ENCODE results near the gene SLC2A5.

The SLC2A5 gene

DNA sequence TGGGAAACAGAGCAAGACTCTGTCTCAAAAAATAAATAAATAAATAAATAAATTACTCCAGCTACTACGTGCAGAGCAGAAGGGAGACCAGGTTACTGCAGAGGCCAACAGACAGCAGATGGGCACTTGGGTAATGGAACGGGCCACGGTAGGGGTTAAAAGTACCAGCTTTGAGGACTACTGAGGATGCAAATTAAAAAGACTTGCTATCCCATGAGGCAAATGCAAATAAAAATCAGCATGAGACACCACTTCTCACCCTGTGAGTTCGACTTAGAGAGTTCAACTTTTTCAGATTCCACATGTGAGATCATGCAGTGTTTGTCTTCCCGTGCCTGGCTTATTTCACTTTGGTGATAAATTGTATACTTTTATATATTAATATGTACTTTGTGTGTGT, 6.6 kb downstream of the SLC2A5 start:
- no peak for DNase-seq (ENCODE audit: low read depth in 2 of 2, low spot score in 1 of 2)

DNA sequence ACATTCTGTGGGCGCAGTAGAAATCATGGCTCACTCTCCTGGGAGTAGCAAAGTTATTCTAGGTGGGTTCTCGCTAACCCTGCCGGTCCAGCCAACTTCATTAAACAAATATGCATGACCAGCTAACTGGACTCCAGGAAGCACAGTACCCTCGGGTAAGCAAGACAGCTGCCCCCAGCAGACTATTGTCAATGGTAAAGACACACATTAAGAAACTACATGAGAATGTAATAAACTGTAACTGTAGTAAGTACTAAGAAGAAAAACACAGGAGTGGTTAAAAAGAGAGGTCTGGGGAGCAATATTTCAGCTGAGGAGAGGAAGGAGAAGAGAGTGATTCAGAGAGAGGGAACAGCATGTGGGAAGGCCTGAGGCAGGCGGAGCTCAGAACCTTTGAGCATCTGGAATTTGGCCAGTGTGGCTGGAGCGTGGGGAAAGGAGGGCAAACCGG, 7.4 kb downstream of the SLC2A5 start:
- DNase-seq (ENCODE audit: low read depth in 2 of 2, low spot score in 1 of 2) = no peak

DNA sequence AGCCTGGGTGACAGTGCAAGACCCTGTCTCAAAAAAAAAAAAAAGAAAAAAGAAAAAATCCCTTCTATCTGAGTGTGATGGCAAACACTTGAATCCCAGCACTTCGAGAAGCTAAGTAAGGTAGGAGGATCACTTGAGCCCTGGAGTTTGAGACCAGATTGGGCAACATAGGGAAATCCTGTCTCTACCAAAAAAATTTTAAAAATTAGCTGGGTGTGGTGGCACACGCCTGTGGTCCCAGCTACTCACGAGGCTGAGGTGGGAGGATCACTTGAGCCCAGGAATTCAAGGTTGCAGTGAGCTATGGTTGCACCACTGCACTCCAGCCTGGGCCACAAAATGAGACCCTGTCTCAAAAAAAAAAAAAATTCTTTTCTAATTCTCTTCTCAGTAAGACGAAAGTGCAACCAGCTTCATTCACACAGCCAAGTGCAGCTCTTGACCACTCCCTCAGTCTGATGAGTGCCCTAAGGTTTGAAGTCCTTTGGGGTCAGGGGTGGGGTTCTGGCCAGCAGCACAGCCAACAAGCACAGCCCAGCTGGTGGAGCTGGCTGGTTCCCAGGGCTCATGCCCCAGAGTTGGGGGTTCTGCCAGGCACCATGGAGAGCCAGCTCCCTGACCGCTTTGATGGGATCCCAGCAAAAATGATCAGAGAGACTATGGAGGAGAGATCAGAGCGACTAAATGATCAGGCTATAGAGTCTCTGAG, 8.0 kb downstream of the SLC2A5 start:
- DNase-seq (ENCODE audit: low read depth in 2 of 2, low spot score in 1 of 2) = no peak

DNA sequence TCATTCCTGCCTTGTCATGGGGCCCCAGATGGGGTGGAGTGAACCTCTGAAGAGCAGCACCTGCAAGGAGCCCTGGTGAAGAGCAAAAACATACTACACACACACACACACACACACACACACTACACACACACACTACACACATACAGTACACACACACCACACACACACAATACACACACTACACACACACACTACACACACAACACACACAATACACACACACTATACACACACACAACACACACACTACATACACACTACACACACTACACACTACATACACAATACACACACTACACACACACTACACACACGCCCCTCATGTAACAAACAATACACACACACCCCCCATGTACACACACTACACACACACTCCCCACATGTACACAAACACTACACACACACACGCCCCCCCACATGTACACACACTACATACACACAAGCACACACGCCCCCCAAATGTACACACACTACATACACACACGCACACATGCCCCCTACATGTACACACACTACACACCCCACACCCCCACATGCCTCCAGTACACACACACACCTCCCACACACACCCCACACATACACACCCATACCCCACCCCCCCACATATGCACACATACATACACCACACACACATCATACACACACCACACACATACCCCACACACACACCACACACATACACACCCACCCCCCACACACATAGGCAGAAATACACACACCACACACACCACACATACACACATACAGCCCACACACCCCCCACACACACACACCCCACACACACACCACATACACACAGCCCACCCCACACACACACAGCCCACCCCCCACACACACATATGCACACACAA, 9.3 kb downstream of the SLC2A5 start:
- DNase-seq (ENCODE audit: low read depth in 2 of 2, low spot score in 1 of 2) = no peak

DNA sequence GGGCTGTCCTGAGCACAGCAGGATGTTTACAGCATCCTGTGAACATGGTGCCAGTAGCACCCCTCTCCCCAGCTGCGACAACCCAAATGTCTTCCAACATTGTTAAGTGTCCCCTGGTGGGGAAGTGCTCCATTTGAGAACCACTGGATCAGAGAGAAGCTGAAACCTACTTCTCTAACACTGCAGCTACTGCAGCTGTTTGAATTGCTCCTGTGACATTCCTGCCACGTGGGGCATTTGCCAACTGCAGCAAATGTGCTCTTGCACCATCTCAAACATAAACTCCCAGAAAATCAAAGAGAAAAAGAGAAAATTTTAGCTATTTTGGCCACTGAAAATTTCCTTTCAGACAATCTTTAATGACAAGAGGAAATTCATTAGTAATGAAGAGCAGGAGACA, 11.0 kb downstream of the SLC2A5 start:
- DNase-seq (ENCODE audit: low read depth in 2 of 2, low spot score in 1 of 2) = no peak

DNA sequence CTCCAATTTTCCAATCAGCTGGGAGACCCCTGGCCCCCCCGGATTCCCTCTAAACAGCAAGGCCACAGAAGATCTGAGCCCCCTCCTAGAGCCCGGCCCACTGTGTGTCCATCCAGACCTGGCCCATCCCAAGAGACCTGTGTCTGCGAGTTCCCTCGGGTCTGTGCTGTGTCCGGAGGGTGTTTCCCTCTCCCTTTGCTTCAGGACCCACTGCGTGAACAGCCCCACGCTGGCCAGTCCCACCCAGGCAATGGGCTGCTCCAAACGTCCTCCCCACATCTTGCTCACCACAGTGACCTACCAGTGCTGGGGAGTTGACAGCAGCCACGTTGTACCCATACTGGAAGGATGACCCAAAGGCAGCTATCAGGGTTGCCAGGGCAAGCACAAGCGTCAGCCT, 11.6 kb downstream of the SLC2A5 start:
- DNase-seq (ENCODE audit: low read depth in 2 of 2, low spot score in 1 of 2) = no peak

DNA sequence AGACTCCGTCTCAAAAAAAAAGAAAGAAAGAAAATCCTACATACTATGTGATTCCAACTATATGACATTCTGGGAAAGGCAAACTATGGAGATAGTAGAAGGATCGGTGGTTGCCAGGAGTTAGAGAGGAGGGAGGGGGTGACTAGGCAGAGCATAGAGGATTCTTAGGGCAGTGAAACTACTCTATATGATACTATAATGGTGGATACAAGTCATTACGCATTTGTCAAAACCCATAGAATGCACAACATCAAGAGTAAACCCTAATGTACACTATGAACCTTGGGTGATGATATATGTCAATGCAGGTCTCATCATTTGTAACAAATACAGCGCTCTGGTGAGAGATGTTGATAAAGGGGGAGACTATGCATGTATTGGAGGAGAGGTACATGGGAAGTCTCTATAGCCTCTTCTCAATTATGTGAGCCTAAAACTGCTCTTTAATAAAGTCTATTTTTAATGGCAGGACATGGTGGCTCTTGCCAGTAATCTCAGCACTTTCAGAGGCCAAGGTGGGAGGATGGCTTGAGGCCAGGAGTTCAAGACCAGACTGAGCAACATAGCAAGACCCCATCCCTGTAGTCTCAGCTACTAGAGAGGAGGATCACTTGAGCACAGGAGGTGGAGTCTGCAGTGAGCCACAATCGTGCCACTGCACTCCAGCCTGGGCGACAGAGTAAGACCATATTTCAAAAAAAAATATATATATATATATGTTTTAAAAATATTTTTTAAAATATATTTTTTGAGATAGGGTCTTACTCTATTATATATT, 17.0 kb downstream of the SLC2A5 start:
- DNase-seq (ENCODE audit: low read depth in 2 of 2, low spot score in 1 of 2) = no peak

DNA sequence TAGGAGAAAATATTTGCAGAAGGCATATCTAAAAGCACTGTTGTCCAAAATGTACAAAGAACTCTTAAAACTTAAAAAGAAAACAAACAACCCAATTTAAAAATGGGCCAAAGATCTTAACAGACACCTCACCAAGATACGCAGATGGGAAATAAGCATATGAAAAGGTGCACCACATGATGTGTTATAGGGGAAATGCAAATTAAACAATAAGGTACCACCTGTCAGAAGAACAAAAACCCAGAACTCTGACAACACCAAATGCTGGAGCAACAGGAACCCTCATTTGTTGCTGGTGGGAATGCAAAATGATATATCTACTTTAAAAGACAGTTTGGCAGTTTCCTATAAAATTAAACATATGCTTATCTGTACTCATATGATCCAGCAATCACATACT, 18.1 kb downstream of the SLC2A5 start:
- DNase-seq (ENCODE audit: low read depth in 2 of 2, low spot score in 1 of 2) = no peak

DNA sequence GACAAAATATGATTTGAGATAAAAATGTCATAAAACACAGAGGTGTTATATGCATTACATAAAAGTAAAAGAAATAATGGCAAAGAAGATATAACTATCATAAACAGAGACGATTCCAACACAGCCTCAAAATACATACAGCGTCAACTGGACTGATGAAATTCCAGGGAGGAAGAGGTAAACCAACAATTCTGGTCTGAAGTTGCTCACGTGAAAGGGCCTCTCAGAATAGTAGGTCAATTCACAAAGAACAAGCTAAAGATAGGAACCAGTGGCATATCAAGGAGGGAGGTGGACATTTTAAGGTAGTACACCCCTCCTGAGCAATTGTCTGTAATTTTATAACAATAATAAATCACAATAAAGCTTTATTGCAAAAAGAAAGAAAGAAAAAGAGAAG, 18.6 kb downstream of the SLC2A5 start:
- DNase-seq (ENCODE audit: low read depth in 2 of 2, low spot score in 1 of 2) = no peak

DNA sequence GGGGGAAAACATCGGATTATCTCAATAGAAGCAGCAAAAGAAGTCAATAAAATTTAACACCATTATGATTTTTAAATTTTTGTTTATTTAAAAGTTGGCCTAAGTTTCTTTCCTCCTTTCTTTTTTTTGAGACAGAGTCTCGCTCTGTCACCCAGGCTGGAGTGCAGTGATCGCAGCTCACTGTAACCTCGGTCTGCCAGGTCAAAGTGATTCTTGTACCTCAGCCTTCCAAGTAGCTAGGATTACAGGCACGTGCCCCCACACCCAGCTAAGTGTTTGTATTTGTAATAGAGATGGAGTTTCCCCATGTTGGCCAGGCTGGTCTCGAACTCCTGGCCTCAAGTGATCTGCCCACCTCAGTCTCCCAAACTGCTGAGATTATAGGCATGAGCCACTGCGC, 20.9 kb downstream of the SLC2A5 start:
- no peak for DNase-seq (ENCODE audit: low read depth in 2 of 2, low spot score in 1 of 2)

DNA sequence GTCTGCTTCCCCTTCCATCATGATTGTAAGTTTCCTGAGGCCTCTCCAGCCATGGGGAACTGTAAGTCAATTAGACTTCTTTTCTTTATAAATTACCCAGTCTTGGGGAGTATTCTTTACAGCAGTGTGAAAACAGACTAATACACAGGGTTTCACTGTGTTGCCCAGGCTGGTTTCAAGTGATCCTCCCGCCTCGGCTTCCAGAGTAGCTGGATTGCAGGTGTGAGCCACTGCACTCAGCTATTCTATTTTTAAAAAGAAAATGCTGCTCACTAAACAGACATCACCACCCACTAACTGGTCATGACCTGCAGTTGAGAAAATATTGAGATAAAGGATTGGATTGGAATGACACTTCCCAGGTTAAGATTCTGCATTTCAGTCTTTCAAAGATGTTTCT, 22.4 kb downstream of the SLC2A5 start:
- DNase-seq (ENCODE audit: low read depth in 2 of 2, low spot score in 1 of 2) = no peak

DNA sequence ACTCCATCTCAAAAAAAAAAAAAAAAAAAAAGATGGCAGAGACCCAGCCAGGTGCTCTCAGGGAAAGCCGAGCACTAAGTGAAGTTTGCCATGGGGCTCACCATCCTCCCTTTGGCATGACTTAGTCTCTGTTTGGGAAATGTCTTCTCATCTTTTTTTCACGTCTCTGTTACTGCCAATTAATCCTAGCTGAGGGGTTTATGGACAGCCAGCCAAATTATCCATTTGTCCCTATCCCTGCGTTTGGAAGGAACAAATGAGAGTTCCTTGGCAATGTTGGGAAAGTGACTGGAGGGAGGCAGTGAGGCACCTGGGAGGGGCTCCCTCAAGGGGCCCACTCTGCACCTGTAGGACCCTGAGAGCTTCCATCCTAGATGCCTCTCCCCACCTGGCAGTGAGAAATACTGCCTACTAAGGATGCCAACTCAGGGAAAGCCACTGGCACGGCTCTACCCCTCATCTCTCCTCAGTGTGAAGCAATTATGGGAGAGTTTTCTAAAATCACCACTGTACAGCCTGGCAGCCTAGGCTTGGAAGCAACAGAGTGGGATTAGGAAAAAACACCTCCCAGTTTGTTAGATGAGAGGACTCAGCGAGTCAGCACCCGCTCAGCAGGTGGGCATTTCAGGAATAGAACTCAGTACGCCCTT, 23.4 kb downstream of the SLC2A5 start:
- no peak for DNase-seq (ENCODE audit: low read depth in 2 of 2, low spot score in 1 of 2)

DNA sequence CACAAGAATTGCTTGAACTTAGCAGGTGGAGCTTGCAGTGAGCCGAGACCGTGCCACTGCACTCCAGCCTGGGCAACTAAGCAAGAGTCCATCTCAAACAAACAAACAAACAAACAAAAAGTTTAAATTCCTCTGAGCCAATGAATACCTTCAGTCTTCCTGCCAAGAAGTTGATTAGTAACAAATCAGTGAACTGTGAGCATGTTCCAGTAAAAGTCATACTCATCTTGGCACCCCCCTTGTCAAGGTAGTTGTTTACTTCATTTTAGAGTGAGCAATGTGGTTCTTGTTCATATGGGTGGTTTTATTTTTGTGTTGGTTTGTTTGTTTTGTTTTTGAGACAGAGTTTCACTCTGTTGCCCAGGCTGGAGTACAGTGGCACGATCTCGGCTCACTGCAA, 25.2 kb downstream of the SLC2A5 start:
- no peak for DNase-seq (ENCODE audit: low read depth in 2 of 2, low spot score in 1 of 2)

DNA sequence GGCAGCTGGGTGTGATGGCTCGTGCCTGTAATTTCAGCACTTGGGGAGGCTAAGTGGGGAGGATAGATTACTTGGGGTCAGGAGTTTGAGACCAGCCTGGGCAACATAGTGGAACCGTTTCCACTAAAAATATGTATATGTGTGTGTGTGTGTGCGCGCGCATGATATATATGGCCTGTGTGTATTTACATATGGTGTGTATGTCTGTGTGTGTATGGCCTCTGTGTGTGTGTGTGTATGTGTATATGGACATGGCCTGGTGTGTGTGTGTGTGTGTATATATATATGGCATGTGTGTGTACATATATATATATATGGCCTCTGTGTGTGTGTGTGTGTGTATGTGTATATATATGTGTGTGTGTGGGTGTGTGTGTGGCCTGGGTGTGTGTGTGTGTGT, 27.2 kb downstream of the SLC2A5 start:
- DNase-seq (ENCODE audit: low read depth in 2 of 2, low spot score in 1 of 2) = no peak

DNA sequence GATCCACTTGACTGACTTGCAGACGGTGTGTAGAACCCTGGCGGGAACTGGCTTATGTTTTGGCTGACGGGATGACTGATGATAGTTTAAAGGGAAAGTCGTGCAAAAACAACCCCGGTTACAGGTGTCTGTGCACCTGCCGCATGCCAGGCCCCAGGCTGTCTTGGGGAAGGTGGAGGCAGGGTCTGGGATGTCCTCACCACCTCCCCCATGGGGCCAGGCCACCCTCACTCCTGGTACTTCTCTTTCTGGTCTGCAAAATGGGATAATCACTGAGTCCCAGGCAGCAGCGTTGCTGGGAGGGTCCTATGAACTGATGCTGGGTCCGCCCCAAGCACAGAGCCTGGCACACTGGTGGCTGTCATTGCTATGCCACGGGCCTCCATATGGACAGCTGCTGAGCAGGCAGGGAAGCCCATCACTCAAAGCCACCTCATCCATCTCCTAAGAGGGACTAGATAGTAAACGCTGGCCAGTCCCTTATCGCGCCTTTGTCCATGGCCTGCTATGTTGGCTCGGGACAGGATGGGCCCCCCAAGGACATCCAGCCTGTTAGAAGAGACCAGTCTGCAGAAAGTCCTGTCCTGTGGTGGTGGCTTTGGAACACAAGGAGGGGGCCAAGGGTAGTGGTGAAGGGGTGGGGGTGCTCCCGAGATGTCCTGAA, 28.2 kb downstream of the SLC2A5 start:
- no peak for DNase-seq (ENCODE audit: low read depth in 2 of 2, low spot score in 1 of 2)

DNA sequence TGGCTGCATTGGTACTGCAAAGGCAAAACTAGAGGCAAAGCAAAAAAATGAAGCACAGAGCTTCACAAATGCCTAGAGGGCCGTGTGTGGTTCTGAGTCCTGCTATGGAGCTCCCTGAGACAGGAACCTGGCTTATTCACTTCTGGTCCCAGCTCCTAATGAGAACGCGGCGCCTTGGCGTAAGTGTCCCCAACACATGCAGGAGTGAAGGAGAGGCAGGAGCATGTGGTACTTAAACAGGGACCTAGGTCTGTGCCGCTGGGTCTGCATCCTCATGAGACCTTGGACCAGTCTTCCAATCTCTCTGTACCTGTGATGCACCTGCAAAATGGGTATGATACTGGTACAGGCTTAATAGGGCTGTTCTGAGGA, 28.8 kb downstream of the SLC2A5 start:
- no peak for DNase-seq (ENCODE audit: low read depth in 2 of 2, low spot score in 1 of 2)

DNA sequence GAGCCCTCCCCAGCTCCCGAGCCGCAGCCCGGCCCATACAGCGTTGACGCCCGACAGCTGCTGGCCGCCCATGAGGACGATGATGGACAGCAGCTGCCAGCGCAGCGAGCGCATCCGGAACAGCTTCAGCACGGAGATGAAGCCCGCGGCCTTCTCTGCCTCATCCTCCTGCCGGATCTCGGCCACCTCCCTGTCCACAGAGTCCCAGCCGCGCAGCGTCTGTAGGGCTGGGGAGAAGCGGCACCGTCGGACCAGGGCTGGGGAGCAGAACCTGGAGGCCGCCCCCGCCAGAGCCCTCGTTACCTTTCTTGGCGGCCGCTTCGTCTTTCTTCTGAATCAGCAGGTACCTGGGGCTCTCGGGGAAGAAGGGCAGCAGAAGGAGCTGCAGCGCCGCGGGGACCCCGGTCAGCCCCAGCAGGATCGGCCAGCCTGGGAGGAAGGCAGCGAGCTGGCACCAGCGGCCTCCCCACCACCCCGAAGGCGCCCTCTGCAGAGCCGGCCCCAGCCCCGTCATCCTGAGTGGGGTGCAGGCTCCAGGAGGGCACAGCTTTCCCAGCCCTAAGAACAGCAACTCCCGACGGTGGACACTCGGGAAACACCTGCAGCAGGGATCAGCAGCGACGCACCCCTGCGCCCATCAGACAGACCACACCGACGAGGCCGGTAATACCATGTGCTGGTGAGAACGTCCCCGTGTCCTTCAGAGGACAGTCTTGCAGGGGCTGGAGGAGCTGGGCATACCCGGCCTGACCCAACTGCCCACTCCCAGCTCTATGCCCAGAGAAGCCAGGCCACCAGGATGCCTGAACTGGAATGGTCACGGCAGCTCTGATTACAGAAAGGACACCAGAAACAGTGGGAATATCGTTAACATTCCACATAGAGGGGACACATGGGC, 29.4 kb downstream of the SLC2A5 start:
- no peak for DNase-seq (ENCODE audit: low read depth in 2 of 2, low spot score in 1 of 2)

DNA sequence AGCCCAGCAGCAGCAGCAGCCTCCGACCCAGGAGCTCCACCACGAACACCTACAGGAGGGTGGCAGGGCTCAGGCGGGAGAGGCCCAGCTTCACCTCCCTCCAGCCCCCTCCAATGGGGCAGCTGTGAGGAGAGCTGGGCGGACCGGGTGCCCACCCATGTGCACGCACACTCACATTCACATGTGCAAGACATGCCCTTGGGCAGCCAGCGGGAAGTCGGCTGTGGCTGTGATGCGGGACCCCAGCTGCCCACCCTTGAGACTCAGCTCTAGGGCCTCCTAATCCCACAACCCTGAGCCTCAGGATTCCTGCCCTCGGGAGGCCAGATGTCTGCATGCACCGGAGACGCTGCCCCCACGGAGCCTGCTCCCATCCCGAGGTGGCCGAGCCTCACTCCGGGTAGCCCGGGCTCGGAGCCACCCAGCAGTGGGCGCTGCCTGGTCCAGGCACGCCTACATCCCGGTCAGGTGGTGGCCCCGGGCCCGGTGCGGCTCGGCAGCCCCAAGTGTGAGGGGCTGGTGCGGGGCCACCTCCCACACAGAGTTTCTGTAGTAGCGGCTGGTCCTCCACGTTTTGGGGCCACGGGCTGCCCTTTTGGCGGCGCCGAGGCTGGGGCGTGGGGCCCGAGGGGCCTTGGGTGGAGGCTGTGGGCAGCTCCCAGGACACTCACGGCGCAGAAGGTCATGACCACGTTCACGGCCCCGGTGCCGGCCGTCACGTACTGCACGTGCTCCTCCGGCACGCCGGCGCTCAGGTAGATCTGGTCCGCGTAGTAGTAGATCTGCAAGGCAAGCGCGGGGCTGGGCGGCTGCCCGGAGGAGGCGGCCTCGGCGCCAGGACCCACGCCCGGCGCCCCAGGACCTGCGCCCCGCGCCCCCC, 30.3 kb downstream of the SLC2A5 start:
- DNase-seq (ENCODE audit: low read depth in 2 of 2, low spot score in 1 of 2) = no peak

DNA sequence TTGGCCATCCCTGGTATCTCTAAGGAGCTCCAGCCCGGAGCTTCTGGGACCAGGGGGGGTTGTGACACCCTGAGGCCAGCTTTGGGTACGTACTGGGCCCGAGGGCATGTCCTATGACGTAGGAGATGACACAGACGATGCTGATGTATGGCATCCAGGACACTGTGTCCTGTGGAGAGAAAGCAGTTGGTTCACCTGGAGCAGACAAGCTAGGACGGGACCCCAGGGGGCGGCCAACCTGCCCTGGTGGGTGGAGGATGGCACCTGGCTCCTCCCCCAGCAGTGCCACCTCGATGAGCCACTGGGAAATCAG, 31.1 kb downstream of the SLC2A5 start:
- no peak for DNase-seq (ENCODE audit: low read depth in 2 of 2, low spot score in 1 of 2)
